HT-29 (cell line): Measurements from ENCODE around the gene ATG9B. TPM values are rescaled to one million over a fixed set of nuclear protein-coding genes. Genes with fewer than 3 reads are reported as not detected.
"Not testable (repeated sequence)": the region's sequence is repeated elsewhere in the genome, so short reads cannot be mapped to it uniquely, and the experiment has no call there.

Experiments
- DNase-seq: peaks from one replicate; pipeline ENCODE4 v3.0.0-alpha.2; 2015; ENCODE audit warnings: low spot score
- total RNA-seq: library from RNA; depleted of rRNA; stranded (reverse); fragments of >200 nt; shearing (Covaris generic); gene quantifications from 2 replicates; pipeline ENCODE4 v1.2.3, GENCODE V29; 2014

The ATG9B gene
- total RNA-seq, 1 experiment from 2014 or later, result 1.0 TPM

DNA sequence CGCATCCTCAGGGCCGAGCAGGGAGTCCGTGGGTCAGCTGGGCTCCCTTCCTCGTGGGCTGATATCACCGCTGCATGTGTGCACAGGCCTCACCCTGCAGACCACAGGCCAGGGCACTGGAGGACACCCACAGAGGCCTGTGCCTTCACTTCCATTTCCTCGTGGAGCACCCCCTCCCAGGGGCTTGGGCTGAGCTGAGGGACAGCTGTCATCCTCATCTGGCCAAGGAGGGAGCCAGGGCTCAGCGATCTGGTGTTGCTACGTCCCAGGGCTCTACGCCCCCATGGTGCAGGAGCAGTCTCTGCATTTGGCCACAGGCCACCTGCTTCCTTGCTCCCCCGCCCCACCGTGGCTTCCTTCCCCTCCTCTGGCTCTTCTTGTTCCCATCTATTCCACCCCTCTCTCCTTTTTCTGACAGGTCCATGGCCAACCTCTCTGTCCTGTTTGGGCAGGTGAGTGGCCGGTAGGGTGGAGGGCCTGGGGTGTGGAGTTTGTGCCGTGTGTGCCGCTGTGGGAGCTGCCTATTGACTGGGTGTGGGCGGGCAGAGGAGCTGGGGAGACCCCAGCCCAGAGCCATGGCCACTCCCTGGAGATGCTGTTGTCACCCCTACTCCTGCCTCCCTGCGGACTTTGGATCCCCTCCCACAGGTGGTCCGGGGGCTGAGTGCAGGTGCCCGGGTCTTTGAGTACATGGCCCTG is 15.7 kb upstream of the ATG9B start:
- no peak for DNase-seq

DNA sequence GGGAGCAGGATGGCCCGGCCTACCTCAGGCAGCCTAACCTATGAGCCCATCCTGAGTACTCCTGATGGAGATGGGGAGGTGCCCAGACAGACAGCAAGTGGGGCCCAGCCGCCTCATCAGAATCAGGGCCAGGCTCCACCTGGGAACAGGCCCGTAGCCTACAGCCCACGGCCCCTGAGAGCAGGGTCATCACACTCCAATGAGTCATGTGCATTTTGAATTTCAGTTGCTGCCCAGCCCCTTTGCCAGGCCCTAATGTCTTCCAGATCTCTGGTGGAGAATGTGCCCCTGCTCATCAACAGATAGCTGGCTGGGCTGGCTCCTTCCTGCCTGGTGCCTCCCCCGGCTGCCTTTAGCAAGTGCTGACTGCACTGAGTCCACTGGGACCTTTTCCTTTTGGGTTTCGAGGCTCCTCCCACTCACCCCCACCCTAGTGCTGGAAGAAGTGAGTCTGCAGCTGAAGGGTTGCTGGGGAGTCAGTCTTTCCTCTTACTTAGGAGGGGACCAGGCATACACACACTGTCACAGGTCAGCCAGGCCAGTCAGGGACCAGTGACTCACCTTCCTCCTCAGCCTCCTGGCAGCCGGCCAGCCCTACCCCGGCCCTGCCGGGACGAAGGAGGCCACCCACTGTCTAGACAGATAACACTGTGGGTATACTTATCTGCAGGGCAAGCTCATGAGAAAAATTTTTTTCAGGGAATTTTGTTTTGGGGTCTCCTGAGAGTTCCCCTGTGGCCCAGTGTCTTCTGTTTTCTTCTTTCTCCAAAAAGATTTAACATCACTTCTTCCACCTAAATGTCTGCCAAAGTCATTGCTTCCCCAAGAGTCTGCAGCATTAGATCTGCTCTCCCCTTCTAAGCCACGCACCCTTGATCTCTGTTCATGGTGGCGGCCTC is 14.9 kb upstream of the ATG9B start:
- DNase-seq, result peak; percentile 95

GRCh38 chr7:151035902-151036301 is 11.6 kb upstream of the ATG9B start:
- DNase-seq, result no peak

DNA sequence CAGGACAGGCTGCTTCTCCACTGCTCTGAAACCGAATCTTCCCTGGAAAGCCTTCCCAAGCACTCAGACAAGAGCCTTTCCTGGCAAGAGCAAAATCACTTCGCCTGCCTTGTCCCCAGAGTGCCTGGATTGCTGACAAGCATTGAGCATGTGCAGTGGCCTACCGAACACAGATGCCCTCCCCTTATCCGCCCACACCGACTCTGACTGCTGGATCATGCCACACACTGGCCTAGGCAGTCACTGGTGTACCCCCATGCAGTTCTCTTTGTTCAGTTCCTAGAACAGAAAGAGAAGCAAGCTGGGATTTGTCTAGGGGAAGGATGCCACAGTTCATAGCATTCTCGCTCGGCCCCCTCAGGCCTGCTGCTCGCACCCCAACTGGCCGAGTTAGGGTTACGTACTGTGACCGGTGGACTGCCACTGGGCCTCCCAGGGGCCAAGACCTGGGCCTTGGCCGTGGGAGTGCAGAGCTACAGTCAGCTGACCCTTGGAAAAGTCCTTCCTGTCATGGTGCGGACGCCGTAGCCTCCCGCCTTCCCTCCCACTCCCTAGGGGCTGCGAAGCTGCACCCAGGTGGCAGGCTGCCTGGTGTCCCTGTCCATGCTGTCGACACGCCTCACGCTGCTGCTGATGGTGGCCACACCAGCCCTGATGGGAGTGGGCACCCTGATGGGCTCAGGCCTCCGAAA is 10.9 kb upstream of the ATG9B start:
- DNase-seq, result no peak

DNA sequence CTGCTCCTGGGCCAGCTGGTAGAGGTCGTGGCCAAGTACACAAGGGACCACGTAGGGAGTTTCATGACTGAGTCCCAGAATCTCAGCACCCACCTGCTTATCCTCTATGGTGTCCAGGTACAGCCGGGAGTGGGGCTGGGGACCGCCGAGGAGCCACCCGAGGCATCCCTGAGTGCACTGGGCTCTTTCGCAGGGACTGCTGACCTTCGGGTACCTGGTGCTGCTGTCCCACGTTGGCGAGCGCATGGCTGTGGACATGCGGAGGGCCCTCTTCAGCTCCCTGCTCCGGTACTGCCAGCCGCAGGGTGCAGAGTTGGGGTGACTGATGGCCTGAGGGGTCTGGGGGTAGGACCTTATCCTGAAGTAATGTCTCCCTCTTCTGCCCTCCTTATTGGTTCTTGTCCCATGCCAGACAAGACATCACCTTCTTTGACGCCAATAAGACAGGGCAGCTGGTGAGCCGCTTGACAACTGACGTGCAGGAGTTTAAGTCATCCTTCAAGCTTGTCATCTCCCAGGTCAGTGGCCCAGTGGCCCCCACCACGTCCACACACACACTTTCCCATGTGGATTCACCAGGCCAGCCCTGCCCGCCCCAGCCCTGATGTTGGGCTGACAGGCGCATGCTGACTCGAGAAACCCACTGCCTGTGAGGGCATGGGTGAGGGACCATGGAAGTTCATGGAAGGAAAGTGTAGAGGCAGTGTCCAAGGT is 10.2 kb upstream of the ATG9B start:
- DNase-seq, result no peak

- no peak for DNase-seq
These were observed 9.6 kb upstream of the ATG9B start for GRCh38 chr7:151033864-151034249.

DNA sequence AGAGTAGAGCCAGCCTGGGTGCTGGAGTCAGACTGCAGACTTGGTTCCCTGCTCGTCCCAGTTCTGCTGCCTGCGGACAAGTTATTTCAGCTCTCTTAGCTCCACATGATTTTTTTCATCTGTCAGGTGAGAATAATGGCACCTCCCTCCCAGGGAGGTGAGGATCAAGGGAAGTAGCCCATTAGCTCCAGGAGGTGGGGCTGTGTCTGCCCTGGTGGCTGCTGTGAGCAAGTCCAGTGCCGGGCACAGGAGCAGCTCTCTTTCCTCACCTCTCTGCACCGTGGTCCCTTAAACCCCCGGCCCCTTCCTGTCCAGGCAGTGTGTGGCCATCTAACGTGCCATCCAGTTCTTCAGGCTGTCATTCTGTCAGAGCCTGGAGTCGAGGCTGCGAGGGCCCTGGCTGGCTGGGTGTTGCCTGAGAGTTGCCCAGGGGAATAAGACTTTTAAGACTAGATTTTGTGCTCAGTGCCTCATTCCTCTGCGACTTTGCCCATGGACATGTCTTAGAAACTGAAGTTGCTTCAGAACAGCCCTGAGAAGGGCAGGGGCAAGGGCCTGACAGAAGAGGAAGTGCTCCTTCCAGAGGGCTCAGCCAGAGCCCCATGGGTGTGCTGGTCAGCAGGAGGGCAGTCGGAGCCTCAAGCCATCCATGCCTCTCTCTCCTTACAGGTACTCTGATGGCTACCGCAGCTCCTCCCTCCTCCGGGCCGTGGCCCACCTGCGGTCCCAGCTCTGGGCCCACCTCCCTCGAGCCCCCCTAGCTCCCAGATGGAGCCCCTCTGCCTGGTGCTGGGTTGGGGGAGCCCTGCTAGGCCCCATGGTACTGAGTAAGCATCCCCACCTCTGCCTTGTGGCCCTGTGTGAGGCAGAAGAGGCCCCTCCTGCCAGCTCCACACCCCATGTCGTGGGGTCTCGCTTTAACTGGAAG is 8.9 kb upstream of the ATG9B start:
- peak; percentile 42 for DNase-seq

DNA sequence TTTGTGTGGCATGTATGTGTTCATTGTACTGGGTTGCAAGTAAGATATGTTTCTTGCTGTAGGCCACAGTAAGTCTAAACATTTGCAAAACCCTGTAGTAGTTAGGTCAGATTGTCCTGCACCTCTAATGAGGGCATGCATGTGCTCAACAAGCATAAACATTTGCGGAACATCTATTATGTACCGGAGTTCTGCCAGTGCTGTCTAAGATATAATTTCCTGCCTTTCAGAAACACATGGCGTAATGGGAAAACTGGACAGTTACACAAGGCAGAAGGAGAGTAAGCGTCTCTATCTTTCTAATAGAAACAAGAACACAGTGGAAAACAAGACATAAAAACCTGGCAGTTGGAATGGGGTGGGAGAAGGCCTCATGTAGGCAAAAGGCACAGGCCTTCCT is 6.7 kb upstream of the ATG9B start:
- no peak for DNase-seq

- no peak for DNase-seq
These were observed 4.7 kb upstream of the ATG9B start for GRCh38 chr7:151028948-151029501.

DNA sequence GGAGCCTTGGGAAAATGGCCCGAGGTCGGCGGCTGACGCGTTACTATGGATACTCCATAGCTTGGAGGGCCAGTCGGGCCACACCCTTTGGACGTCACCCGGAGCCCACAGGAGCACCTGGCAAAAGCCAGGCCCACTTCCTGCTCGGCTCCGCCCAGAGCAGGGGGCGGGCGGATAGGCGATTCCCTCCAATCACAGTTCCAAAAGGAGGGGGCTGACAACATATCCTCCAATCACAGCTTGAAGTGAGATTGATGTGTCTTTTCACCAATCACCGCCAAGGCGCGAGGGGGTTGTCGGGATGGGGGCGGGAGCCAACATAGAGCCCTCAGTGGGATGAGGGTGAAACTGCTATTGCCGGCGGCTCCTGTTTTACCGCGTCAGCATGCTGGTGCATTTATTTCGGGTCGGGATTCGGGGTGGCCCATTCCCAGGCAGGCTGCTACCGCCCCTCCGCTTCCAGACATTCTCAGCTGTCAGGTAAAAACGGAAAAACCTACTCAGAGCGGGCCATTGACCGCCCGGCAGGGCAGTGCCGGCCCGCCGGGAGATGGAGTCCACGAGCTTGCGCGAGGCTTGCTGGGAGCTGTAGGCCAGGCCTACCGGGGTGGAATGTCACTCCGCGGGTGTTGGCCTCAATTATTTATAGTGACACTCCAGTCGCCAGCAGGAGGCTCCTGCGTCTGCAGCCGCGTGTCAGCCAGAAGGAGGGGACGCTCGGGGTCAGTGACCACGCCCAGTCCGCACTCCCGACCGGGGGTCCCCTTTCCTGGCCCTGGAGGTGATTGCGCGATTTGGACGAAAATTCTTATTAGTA is 4.0 kb upstream of the ATG9B start, which contains the start of gene ABCB8:
Gene ABCB8 (plus strand): TSS at position 320 of the 817 bp plus-strand sequence. CDS start 66 bp downstream, at position 386.
- peak; percentile 100 for DNase-seq

DNA sequence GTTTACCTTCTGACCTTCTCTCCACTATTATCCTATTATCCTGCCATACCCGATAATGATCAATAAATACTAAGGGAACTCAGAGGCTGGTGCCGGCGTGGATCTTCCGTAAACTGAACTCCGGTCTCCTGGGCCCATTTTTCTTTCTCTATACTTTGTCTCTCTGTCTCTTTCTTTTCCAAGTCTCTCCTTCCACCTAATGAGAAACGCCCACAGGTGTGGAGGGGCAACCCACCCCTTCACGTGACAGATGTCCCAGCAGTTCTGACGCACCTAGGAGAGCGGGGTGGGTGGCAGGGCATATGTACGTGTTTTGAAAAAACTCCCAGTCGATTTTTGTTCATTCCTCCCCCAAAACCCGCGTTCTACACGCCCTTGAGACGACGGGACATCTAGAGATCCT is 3.4 kb upstream of the ATG9B start:
- DNase-seq, result not testable (repeated sequence)

GRCh38 chr7:151026771-151027727 is 2.8 kb upstream of the ATG9B start:
- peak; percentile 32 for DNase-seq

DNA sequence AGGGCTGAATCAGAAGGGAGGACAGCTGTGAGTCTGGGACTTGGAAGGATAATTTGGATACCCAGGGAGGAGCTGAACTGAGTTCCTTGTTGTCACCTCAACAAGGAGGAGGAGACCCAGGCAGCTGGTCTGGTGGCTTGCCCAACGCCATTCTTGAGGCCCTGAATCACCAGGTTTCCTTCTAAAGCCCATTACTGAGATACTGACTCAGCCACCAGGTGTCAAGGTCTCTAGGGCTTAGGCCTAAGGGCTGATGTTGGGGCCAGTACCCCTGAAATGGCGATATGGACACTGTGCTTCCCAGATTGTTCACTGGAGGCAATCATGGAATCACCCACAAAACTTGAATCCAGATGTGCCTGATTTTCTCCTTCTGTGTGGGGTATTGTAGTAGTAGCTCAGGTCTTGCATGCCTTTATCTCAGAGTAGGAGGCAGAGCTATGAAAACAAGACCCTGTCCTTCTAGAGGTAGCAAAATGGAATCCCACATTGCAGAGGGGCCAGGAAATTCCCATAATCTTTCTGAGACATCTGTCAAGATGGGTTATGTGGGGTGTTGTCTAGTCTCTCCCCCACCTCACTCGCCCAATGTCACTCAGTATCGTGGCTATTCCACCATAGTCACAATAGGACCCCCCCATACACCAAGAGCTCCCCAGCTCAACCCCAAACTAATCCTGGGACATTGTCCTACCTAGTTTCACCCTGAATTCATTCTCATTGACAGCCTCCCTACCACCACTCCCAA is 1.8 kb upstream of the ATG9B start:
- peak; percentile 36 for DNase-seq

- no peak for DNase-seq
These were observed 1.1 kb downstream of the ATG9B start for GRCh38 chr7:151023232-151023631.

GRCh38 chr7:151020231-151020630 is 4.1 kb downstream of the ATG9B start:
- no peak for DNase-seq

DNA sequence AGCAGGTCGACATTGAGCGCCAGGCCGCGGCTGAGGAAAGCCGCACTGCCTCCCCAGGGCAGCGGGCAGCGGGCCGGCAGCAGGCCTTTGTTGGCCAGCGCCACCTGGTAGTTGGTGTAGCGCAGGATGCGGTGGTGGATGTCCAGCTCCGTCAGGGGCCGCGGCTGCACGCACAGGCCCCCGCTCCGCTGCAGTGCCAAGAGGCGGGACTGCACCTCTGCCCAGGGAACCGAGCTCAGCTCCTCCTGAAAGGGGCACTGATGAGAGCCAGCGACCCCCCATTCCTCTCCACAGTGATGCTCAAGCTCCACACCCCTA is 5.2 kb downstream of the ATG9B start:
- no peak for DNase-seq

- DNase-seq, result no peak
These were observed 5.7 kb downstream of the ATG9B start for GRCh38 chr7:151018421-151019129.
